GM21360 (cell line): ENCODE results near the gene RAI14.

Experiments used
- ATAC-seq: cut with Tn5 transposase; IDR thresholded peaks from one replicate; pipeline ENCODE4 v1.9.1; 2021; ENCODE audit warnings: mild to moderate bottlenecking, moderate library complexity; ENCODE audit not compliant: unreplicated experiment

RAI14 gene

GRCh38 chr5:34656001-34656699 lies at the start of gene RAI14:
RAI14 (plus strand) TSS chr5:34656328; CDS start chr5:34686920, 30,592 bp downstream.
- ATAC-seq, result no peak

GRCh38 chr5:34608368-34608767 lies 47.8 kb upstream of the RAI14 start:
- no peak for ATAC-seq

DNA sequence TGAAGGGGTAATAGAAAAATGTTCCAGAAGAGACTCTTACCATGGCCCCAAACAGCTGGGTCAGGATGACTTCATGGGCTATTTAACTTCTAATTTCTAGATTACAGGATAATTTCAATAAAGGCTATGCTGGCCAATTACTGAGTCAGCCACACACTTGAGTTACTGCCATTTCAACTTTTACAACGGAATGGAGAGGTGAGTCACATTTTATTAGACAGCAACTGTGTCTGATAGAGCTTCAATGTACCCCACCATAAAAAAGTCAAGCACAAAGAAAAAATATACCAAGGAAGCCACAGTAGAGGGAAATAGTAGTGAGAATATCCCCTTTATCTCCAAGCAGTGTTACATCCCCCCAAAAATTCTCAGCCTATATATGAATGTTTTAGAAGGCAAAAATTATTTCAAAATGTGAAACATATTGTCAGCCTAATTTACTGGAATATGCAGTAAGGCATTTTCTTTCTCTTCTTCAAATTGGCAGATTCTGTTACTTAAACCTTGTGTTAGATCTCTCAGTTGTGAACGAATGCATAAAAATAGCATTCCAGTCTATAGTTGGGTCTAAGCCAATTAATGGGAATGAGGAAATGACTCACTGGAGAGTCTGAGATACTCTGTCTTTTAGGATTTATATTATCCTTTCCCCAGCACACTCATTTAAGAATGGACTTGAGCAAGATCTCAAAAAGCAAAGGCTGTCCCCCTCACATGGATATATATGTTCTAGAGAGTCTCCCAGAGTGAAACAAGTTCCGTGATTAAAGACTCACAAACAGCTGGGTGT lies 47.1 kb upstream of the RAI14 start:
- no peak for ATAC-seq

DNA sequence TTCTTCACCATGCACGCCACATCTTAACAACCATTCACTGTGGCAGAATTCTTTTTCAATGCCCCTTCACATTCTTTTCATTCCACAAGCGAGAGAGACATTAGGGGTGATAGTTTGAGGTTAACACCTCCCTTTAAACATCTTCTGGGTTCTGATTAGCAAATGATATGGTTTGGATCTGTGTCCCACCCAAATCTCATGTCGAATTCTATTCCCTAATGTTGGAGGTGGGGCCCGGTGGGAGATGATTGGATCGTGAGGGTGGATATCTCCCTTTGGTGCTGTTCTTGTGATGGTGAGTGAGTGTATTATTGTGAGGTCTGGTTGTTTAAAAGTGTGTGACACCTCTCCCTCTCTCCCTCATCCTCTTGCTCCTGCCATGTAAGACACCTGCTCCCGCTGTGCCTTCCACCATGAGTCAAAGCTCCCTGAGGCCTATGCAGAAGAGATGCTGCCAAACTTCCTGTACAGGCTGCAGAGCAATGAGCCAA lies 46.1 kb upstream of the RAI14 start:
- ATAC-seq, result no peak

DNA sequence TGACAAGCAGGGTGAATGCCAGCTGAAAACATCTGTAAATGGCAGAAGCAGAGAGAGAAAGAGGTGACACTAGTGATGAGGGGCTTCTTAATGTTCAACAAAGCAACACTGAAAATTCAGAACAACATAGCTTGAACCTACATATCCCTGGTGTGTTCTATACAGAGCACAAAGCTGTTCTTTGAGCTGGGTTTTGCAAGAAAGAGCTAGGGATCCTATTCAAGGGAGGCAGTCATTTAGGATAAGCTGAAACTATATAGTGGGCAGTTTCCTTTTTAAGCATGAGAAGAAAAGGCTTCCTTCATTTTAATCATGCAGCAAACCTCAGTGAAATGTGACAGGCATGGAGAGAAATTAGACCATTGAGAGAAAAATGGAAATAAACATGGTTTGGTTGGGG lies 45.6 kb upstream of the RAI14 start:
- ATAC-seq, result no peak

- ATAC-seq, result no peak
Measured at GRCh38 chr5:34611464-34612415, 44.4 kb upstream of the RAI14 start.

DNA sequence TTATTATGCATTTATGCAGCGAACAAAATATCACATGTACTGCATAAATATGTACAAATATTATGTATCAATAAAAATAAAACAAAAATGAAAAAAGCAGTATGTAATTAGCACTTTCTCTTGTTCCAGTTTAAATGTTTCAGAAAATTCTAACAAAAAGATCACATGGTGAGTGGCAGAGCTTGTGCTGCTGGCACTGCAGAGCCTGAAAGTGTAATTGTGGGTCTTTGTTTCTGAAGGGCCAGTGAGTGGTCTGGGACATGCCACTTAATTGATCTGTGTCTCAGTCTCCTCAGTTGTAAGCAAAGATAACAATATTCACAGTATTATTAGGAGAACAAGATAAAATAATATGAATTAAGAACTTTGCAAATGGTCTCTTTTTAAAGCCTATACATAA lies 39.5 kb upstream of the RAI14 start:
- ATAC-seq, result no peak

- no peak for ATAC-seq
Measured at GRCh38 chr5:34618371-34619065, 37.6 kb upstream of the RAI14 start.

- no peak for ATAC-seq
Measured at GRCh38 chr5:34620185-34620584, 35.9 kb upstream of the RAI14 start.

GRCh38 chr5:34621277-34622097 lies 34.6 kb upstream of the RAI14 start:
- no peak for ATAC-seq

DNA sequence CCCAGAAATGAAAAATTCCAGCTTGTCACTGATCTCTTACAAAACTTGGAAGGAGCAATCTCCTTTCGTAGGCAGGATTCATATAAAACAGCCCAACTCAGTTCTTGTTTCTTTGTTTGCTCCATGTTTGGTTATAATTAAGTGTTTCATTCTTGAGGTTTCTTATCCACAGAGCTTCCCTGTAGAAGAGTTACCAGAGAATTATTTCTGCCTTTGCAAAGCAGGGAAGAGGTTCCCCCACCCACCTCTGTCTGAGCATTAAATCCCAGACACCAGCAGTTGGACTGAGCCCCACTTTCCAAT lies 34.1 kb upstream of the RAI14 start:
- ATAC-seq, result no peak

DNA sequence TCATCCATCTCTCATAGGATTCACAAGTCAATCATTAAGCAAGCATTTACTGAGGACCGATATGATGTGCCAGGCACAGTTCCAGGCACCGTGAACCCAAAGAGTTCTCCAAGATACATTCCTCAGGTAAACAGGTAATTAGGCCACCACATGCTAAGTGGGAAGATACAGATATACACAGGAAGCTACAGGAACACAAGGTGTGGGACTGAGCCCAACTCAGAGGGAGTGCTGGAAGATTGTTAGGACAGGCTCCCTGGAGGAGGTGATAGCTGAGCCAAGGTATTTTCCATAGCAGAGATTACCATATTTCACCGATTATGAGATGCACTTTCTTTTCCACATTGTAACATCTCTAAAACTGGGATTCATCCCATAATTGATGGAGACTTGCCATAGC lies 31.4 kb upstream of the RAI14 start:
- ATAC-seq, result no peak

DNA sequence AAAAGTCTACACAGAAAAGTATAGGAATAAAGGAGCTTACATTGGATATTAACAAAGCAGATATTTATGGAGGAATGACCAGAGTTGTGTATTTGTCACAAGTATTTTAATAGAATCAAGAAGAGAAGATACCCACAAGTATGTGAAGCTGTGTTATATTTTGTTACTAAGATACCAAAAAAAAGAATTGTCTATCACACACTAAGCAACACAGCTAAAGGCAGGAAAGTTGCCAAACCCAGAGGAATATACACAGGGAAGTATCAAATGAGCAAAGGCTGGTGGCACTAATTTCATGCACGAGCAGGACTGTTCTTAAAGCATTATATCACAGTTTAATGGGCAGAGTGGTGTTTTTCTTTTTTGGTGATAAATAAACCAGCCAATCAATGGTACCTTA lies 30.9 kb upstream of the RAI14 start:
- no peak for ATAC-seq

DNA sequence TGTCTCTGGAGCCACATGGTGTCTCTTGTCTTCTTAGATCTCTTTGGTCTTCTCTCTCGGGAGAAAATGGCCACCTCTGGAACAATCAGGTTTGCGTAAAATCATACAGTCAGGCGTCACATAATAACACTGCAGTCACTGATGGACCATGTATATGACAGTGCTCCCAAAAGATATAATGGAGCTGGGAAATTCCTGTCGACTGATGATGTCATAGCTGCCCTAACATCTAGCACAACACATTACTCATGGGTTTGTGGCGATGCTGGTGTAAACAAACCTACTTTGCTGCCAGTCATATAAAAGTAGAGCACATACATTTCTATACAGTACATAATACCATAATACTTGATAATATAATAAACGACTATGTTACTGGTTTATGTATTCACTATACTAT lies 30.1 kb upstream of the RAI14 start:
- ATAC-seq, result no peak

DNA sequence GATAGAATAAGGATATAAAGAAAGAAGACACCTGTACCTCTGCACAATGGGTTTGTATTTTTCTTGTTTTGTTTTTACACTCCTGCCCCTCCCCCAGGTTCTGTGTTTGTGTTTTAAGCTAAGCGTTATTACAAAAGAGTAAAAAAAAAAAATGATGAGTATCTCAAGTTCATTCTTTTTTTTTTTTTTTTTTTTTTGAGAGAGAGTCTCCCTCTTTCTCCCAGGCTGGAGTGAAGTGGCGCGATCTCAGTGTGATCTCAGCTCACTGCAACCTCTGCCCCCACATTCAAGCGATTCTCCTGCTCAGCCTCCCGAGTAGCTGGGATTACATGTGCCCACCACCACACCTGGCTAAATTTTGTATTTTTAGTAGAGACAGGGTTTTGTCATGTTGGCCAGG lies 29.4 kb upstream of the RAI14 start:
- no peak for ATAC-seq

DNA sequence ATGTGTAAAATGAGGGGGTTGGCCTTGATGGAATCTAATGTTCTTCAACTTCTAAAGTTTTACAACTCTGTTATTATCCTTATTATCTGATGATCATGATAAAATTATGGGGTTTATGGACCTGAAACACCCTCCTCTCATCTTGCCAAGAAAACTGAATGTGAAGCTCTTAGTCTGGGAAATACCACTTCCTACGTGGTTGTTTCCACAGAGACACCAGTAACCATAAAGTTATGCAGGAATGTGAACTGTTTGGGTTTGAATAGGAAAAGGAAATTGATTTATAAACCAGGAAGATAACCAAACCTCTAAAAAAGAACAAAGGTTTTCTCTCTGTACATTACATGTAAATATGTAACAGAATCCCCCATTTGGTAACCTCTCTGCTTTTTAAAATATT lies 28.3 kb upstream of the RAI14 start:
- no peak for ATAC-seq

DNA sequence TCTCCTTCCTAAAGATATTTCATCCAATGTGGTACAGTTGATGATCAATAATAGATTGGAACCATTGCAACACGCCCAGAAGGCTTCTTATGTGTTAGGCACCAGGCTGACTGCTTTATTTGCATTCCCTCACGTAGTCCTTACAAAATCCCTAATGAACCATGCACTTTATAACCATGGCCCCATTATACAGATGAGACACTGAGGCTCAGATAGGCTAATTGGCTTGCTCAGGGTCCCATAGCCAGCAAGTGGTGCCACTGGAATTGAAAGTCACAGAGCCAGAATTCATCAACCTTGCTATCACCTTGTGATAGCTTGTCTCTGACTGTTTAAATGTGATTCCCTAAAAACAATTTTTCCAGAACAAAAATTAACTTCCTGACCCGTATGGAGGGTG lies 27.8 kb upstream of the RAI14 start:
- ATAC-seq, result no peak

- no peak for ATAC-seq
Measured at GRCh38 chr5:34630596-34630995, 25.5 kb upstream of the RAI14 start.

DNA sequence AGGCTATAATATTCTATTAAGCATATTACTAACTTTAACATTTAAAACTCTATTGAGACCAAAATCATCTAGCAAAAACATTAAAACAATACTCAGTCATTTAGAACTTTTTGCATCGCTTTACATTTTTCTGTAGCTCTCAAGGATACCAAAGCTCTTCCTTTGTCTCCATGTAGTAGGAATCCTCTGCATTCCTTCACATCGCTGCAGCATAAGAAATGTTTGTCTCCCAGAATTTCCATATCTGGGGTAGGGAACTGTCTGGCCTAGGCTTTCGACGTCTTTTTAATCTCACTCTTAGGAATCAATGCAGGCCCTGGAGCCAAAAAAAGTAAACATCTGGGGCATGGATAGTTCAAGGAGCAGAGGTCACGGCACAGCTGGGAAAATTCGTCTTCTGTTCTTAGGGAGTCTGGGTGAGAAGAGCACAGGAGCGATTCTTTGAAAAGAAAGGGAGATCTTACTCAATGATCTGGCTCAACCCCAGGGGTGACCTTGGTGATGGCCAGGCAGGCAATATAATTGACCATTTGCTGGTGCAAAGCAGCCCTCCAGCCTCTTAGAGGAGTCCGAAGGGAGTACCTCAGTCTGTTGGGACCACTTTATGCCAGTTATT lies 23.2 kb upstream of the RAI14 start:
- no peak for ATAC-seq
